Sigmoid colon (tissue), 7 donors: ENCODE measurements around the gene VTCN1. TPM values are rescaled to one million over a fixed set of nuclear protein-coding genes. Genes with fewer than 3 reads are reported as not detected.

ENCODE experiments used
- DNase-seq: peaks from one replicate; pipeline ENCODE4 v3.0.0-alpha.2; 2019
- H3K27ac ChIP-seq, 4 donors: fragments of 200-600 bp; sonication (generic); one replicate each; pipeline ENCODE4 v1.5.1; 2016 to 2019; ENCODE audit warnings: mild to moderate bottlenecking in 1 of 4
- H3K27me3 ChIP-seq, 3 donors: fragments of 200-600 bp; sonication (generic); one replicate each; pipeline ENCODE4 v1.5.1; 2019; ENCODE audit warnings: mild to moderate bottlenecking in 1 of 3
- H3K36me3 ChIP-seq, 4 donors: fragments of 200-600 bp; sonication (generic); one replicate each; pipeline ENCODE4 v1.5.1; 2016 to 2019
- H3K4me1 ChIP-seq, 4 donors: fragments of 200-600 bp; sonication (generic); one replicate each; pipeline ENCODE4 v1.5.1; 2017 to 2019
- H3K4me3 ChIP-seq, 4 donors: fragments of 200-600 bp; sonication (generic); one replicate each; pipeline ENCODE4 v1.5.1; 2017 to 2019; ENCODE audit warnings: mild to moderate bottlenecking in 2 of 4, moderate library complexity in 1 of 4
- H3K9me3 ChIP-seq, 4 donors: fragments of 200-600 bp in 3 of 4; sonication (generic) in 3 of 4; one replicate each; pipeline versions ENCODE4 v1.5.1 to v1.6.1; 2013 to 2019
- CTCF ChIP-seq, 4 experiments: fragments of 450-650 bp in 3 of 4; fragments of 200-600 bp in 1 of 4; IDR thresholded peaks; one replicate each; pipeline ENCODE4 v1.5.1; 2016 to 2019; ENCODE audit warnings: antibody characterized with exemption in 4 of 4, mild to moderate bottlenecking in 3 of 4, moderate library complexity in 2 of 4
- EP300 ChIP-seq, 4 donors: sonication (generic); formaldehyde crosslinking; IDR thresholded peaks; one replicate each; pipeline ENCODE4 v1.6.1; 2017; ENCODE audit warnings: antibody characterized with exemption in 4 of 4
- POLR2A ChIP-seq, 2 donors: fragments of 450-650 bp; IDR thresholded peaks; one replicate each; pipeline ENCODE4 v1.6.1; 2016; ENCODE audit warnings: antibody characterized with exemption in 2 of 2, mild to moderate bottlenecking in 2 of 2, moderate library complexity in 2 of 2
- POLR2AphosphoS5 ChIP-seq, 4 donors: sonication (generic); formaldehyde crosslinking; IDR thresholded peaks; one replicate each; pipeline ENCODE4 v1.6.1; 2017; ENCODE audit warnings: antibody characterized with exemption in 4 of 4
- WGBS, 2 donors: extraction: QIAGEN DNeasy Blood & Tissue Kit; methylation state at CpG; one replicate each; pipeline ENCODE4 v1.1.7; 2013; 5-methylcytosine and 5-hydroxymethylcytosine counted together
- intact Hi-C: fragments of 100-400 bp; cut with DNase I; formaldehyde crosslinking; loops from one replicate; pipeline ENCODE4 v1.15.1; 2023
- polyA plus RNA-seq, 3 donors: library from polyadenylated mRNA; stranded (reverse); fragments of 200-250 nt; gene quantifications; one replicate each; pipeline ENCODE4 v1.2.3, GENCODE V29; 2013
- total RNA-seq, 4 donors: library from RNA; depleted of rRNA; stranded (reverse); fragments of >200 nt; gene quantifications; one replicate each; pipeline ENCODE4 v1.1.0, GENCODE V29; 2016
- donor health status: healthy with polysubstance abuse.
- donor health status: Bipolar disorder and iron deficiency.
- donor health status: healthy.

VTCN1 gene
- total and polyA plus RNA-seq, 7 donors = not detected

DNA sequence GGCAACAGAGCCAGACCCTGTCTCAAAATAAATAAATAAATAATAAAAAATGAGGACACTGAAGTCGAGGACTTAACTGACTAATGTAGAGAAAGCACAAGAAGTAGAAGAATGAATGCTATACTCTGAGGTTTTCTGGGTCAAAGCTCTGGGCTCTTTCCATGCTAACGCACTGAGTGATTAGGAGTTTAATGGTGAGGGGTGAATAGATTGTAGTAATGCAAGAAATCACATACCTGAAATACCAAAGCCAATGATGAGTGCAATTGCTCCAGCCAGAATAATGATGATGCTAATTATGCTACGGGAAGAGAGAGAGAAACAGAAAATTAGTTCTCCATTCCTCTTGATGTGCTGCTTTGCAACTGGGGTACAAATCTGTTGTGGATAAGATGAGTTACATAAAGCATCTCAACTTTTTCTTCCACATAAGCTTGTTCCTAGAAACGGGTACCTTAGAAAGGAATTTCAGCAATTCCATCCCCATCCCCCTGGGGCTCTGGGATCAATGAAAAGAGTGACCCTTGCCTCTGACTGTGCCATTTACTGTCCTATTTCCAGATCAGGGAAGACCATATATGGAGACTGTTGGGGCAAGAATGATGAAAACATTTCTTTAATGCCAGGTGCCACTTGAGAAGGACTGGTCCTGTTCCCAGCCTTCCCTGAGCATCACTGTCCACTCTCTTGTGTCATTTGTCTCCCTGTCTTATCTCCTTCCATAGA, 40.7 kb downstream of the VTCN1 start:
- Histone ChIP-seq H3K9me3 (no peaks in the 10 kb centered on the region), H3K4me3 (no peak overlapping the region), H3K4me1 (no peaks in the 10 kb centered on the region), H3K36me3 (no peaks in the 10 kb centered on the region), H3K27me3 (no peaks in the 10 kb centered on the region), H3K27ac (no peak overlapping the region)
- no peak for TF ChIP-seq POLR2AphosphoS5 (IDR thresholded peaks at IDR 0.05)
- TF ChIP-seq CTCF (IDR thresholded peaks at IDR 0.05) = no peak
- no peak for TF ChIP-seq EP300 (IDR thresholded peaks at IDR 0.05)
- TF ChIP-seq POLR2A (IDR thresholded peaks at IDR 0.05) = no peak
- intact Hi-C loops = no loop called here
- no peak for DNase-seq
- 81 to 82% methylated on average over 4 of the region's 4 CpGs for WGBS, 2 donors

- Histone ChIP-seq H3K4me3 (no peak overlapping the region), H3K36me3 (no peaks in the 10 kb centered on the region), H3K27me3 (no peaks in the 10 kb centered on the region), H3K9me3 (no peaks in the 10 kb centered on the region), H3K4me1 (no peaks in the 10 kb centered on the region), H3K27ac (no peak overlapping the region)
- no peak for DNase-seq
- intact Hi-C loops = no loop called here
- TF ChIP-seq POLR2AphosphoS5 (IDR thresholded peaks at IDR 0.05) (no peak), EP300 (IDR thresholded peaks at IDR 0.05) (no peak), POLR2A (IDR thresholded peaks at IDR 0.05) (no peak), CTCF (IDR thresholded peaks at IDR 0.05) (no peak)
Observed at GRCh38 chr1:117167402-117167801, 43.3 kb downstream of the VTCN1 start.

DNA sequence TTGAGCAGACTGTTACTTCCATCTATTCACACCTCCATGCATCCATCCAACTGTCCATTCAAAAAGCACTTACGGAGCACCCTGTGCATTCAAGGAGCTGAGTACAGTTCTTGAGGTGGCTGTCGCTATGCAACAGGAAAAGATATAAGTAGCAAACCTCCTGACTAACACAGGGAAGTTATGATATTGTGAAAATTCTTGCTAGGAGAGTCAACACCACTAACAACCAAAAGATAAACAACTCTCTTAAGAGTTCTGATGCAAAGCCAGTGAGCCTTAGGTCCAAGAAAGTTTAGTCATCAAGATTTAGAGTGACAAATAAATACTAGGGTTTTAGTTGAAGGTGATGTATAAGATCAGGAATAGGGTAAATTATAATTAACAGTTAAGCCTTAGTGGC, 44.7 kb downstream of the VTCN1 start:
- intact Hi-C loops = no loop called here
- H3K27ac ChIP-seq = no peak overlapping the region
- no peak overlapping the region for H3K4me3 ChIP-seq
- peaks cover 0 to 3% (median 0%) of the 10 kb centered on the region in 3 donors for H3K27me3 ChIP-seq
- H3K36me3 ChIP-seq = no peaks in the 10 kb centered on the region
- H3K4me1 ChIP-seq = no peaks in the 10 kb centered on the region
- WGBS, 2 donors = 74 to 95% methylated on average over 2 of the region's 2 CpGs
- H3K9me3 ChIP-seq = no peaks in the 10 kb centered on the region
- no peak for TF ChIP-seq POLR2A (IDR thresholded peaks at IDR 0.05)
- TF ChIP-seq CTCF (IDR thresholded peaks at IDR 0.05) = no peak
- TF ChIP-seq POLR2AphosphoS5 (IDR thresholded peaks at IDR 0.05) = no peak
- TF ChIP-seq EP300 (IDR thresholded peaks at IDR 0.05) = no peak
- DNase-seq = no peak

GRCh38 chr1:117164209-117164608, 46.5 kb downstream of the VTCN1 start:
- no peak overlapping the region for H3K27ac ChIP-seq
- DNase-seq = no peak
- 75 to 83% methylated on average over 4 of the region's 4 CpGs for WGBS, 2 donors
- no peaks in the 10 kb centered on the region for H3K4me1 ChIP-seq
- no peak for TF ChIP-seq EP300 (IDR thresholded peaks at IDR 0.05)
- no peak for TF ChIP-seq POLR2A (IDR thresholded peaks at IDR 0.05)
- TF ChIP-seq CTCF (IDR thresholded peaks at IDR 0.05) = no peak
- TF ChIP-seq POLR2AphosphoS5 (IDR thresholded peaks at IDR 0.05) = no peak
- H3K27me3 ChIP-seq = peaks cover 0 to 3% (median 0%) of the 10 kb centered on the region in 3 donors
- no peaks in the 10 kb centered on the region for H3K9me3 ChIP-seq
- no peak overlapping the region for H3K4me3 ChIP-seq
- H3K36me3 ChIP-seq = no peaks in the 10 kb centered on the region
- intact Hi-C loops = no loop called here

- intact Hi-C loops = no loop called here
- Histone ChIP-seq H3K36me3 (no peaks in the 10 kb centered on the region), H3K4me3 (no peak overlapping the region), H3K27ac (no peak overlapping the region), H3K4me1 (no peaks in the 10 kb centered on the region), H3K27me3 (peaks cover 0 to 3% (median 0%) of the 10 kb centered on the region in 3 donors), H3K9me3 (no peaks in the 10 kb centered on the region)
- WGBS, 2 donors = 87 to 90% methylated on average over 6 of the region's 6 CpGs
- TF ChIP-seq POLR2AphosphoS5 (IDR thresholded peaks at IDR 0.05) (no peak), POLR2A (IDR thresholded peaks at IDR 0.05) (no peak), CTCF (IDR thresholded peaks at IDR 0.05) (no peak), EP300 (IDR thresholded peaks at IDR 0.05) (no peak)
- DNase-seq = no peak
Observed at GRCh38 chr1:117162816-117163215, 47.9 kb downstream of the VTCN1 start.
